ENCODE results near the gene GAN.

The GAN gene, protein sequence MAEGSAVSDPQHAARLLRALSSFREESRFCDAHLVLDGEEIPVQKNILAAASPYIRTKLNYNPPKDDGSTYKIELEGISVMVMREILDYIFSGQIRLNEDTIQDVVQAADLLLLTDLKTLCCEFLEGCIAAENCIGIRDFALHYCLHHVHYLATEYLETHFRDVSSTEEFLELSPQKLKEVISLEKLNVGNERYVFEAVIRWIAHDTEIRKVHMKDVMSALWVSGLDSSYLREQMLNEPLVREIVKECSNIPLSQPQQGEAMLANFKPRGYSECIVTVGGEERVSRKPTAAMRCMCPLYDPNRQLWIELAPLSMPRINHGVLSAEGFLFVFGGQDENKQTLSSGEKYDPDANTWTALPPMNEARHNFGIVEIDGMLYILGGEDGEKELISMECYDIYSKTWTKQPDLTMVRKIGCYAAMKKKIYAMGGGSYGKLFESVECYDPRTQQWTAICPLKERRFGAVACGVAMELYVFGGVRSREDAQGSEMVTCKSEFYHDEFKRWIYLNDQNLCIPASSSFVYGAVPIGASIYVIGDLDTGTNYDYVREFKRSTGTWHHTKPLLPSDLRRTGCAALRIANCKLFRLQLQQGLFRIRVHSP
- total RNA-seq = 43.4 to 54.4 (median 49.2) reads per million in 4 experiments

DNA sequence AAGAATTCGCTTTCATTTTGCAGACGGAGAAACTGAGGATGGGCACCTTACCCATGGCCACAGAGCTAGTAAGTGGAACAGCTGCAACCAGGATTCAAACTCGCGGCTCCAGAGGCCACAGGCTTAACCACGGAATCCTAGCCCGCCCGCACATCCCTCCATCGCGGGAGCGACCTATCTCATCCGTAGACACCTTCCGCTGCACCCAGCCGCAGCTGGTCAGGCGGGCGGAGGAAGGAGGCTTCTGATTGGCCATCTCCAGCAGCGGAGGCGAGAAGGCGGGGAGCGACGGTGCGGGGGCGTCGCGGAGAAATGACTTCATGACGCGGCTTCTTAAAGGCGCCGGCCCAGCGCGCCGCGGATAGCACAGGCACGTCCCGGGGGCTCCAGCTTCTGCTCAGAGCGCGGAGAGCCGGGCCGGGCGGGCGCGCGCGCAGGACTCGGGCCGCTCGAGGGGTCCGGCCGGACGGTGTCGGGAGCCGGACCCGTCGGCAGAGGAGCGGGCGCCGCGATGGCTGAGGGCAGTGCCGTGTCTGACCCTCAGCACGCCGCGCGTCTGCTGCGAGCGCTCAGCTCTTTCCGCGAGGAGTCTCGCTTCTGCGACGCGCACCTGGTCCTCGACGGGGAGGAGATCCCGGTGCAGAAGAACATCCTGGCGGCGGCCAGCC, at the start of gene GAN:
TSS of gene GAN (plus strand) at position 360 of the 668 bp plus-strand sequence. CDS start at position 512, 152 bp downstream.
- DNase-seq = peak; percentile 88

DNA sequence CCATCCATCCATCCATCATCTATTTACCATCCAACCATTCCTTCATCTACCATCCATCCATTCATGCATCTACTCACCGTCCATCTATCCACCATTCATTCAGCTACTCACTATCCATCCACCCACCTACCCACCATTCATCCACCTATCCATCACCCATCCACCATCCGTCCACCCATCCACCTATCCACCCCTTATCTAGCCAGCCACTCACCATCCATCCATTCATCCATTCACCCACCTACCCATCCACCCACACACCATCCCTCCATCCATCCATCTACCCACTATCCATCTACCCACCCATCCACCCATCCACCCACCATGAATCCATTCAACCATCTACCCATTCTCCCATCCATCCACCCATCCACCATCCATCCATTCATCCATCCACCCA, 49.7 kb upstream of the GAN start:
- no peak for DNase-seq

DNA sequence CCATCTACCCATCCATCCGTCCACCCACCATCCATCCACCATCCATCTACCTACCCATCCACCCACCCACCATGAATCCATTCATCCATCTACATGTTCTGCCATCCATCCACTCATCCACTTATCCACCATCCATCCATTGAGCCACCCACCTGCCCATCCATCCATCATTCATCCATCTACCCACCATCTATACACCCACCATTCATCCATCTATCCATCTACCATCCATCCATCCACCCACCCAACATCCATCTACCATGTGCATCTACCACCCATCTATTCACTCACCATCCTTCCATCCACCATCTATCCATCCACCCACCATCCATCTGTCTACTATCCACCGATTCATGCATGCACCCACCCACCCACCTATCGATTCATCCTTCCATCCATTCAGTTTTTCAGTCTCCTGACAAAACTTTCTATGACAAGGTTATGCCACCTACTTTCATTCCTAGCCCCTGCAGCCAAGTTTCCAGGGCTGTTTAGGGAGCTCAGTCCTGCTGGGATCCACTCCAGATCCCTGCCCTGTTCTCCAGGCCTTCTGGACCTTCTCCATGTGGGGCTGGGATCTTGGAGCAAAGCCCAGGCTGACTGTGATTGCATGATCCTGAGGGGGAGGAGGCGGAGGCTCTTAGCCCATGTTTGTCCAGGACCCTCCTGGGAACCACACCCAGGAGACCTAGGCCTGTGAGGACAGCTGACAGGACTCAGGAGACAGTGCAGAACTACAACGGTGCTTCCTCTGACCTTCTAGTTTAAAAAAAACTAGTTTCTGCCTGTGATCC, 48.9 kb upstream of the GAN start:
- no peak for DNase-seq

DNA sequence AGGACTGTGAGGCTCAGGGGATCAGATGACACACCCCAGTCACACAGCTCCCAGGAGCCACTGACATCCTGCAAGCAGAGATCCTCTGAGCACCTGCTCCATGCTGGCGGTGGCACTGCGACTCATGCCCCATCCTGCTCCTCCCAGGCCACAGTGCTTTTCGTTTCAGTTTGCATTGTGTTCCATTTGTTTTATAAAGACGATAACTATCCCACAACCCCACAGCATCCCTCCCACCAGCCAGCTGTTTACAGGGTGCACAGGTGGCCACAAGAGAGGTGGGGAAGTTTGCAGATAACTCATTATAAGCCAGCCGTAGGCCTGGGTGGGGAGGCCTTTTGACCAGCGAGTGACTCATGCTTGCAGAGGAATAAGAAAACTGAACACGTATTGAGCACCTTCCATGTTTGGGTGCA, 48.1 kb upstream of the GAN start:
- no peak for DNase-seq

DNA sequence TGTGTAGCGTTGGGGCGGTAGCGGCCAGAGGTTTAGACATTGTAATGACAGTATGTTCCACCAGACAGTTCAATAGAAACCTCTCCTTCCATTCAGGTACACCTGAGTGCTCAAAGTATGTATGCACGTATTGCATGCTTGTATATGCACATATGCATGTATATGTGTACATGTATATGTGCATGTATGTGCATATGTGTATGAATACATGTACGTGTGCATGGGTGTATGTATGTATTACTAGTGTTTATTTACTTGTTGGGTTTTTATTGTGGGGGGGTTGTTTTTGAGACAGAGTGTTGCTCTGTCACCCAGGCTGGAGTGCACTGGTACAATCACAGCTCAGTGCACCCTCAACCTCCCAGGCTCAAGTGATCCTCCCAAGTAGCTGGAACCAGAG, 46.3 kb upstream of the GAN start:
- no peak for DNase-seq

DNA sequence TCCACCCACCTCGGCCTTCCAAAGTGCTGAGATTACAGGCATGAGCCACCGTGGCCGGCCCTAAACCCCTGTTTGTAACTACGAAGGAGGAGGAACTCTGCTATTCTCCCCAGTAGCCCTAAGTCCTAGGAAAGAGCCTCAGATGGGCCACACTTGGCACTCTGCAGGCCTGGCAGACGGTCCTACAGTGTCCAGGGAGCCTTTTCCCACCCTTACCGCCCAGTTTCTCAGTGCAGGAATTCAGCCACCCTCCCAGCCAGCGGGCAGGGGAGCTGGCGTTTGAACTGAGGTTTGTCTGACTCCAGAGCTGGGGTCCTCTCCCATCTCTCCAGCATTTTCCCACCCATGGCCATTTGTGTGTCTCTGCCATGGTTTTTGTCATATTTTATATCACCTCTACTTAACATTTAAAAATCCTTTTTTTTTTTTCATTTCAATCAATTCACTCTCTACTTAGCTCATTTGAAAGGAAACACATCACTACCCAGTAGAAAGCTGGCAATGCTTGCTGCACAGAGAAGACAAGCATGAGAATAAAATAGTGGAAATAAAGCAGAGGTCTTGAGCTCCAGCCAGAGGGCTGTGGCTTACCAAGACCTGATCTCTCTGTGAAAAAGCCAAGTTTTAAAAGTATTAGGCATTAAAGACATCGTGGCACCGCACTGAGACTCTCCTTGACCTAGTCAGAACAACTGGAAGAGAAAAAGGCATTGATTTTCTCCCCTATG, 41.4 kb upstream of the GAN start:
- DNase-seq = no peak

DNA sequence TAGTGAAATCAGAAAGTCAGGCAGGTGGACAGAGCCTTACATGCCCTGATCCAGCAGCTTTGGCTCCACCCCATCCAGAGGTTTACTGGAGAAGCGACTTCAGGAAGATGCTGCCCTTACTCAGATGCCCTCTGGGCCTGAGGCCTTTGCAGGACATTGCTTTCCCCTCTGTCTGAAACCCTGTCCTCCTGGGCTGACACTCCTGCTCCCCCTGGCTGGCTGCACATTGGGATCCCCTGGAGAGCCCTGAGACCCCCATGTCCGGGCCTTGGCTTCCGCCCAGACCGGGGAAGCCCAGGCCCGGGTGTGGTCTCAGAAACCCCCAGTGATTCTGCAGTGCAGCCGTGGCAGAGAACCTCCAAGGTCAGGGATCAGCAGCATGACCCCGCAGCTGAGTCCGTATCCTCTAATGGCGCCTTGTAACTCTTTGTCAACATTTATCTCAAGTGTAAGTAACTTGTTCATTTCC, 39.7 kb upstream of the GAN start:
- no peak for DNase-seq

DNA sequence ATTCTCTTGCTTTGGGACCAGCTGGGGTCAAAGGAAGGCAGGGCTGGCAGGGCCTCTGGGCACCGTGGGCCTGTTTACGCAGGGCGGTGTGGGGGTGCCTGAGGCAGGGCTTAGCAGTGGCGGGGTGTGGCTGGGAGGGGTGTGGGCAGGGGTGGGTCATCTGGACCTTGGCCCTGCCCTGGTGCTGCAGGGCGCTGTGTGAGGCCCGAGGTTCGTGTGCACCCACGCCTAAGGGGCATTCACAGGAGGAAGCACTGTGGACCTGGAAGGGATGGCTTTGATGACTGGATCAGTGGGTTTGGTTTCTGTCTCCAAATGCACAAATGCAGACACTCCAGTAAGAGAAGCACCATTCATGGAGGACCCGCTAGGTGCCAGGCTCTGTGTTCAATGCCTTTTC, 39.0 kb upstream of the GAN start:
- DNase-seq = no peak

DNA sequence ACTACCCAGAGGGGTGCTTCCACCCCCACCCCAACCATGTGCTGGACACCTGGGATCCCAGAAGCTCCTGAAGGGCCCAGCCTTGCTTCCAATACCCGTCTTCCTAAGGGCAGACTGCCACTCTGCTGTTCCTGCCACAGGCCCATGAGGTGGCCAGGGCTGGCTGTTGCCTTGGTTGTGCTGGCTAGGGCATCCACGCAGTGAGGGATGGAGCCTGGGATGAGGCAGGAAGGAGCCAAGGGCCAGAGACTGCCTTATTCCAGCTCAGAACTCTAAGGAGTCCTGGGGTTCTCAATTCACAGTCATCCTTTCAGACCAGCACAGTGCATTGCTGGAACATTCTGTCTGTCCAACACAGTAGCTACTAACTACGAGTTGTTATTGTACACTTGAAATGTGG, 38.4 kb upstream of the GAN start:
- no peak for DNase-seq

DNA sequence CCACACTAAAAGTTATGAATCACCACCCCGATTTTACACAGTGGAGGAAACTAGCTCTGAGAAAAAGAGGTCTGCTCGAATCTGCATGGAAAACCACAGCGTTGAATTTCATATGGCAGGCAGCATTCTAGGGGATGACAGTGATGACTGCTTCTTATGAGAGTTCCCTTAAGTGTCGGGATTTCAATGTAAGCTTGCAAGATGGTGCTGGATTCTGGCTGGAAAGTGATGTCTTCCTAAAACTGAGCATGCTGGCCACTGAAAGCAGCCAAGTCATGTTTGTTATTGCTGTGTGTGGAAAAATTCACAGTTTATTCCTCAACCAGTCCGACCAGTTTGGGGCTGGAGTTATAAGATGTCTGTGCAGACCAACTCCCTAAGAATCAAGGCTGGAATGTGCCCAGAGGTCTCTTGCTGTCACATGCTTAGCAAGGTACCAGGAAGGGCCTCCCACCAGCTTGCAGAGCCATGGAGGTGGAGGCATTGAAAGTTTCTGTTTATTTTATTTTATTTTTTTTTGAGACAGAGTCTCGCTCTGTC, 37.2 kb upstream of the GAN start:
- DNase-seq = no peak

DNA sequence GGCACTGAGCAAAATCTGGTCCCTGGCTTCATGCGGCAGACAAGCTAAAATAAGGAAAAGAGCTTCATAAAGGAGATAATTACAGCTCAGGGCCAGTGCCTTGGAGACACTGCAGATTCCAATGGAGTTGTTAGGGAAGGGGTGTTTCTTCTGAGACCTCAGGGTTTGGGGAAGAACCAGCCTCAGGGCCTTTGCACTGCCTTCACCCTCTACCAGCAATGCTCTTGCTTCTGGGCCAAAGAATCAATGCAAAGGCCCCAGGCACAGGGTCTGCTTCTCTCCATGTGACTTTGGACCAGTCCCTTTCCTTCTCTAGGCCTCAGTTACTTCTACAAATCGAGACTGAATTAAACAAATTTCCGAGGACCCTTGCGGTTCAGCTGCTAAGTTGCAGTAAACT, 36.2 kb upstream of the GAN start:
- no peak for DNase-seq

DNA sequence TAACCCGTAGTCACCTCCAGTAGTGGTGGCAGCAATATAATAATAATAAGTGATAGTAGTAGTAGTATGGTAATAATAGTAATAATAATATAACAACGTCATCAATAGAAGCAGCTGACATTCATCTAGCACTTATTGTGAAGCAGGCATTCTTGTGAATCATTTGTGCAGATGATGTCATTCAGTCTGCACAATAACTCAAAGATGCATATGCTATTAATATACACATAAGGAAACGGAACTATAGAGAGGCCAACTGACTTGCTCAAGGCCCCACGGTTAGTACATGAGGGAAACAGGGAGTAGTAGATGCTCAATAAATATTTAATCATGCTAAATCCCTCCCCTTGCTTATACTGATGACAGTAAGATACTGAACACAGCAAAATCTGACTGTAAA, 35.4 kb upstream of the GAN start:
- DNase-seq = no peak

DNA sequence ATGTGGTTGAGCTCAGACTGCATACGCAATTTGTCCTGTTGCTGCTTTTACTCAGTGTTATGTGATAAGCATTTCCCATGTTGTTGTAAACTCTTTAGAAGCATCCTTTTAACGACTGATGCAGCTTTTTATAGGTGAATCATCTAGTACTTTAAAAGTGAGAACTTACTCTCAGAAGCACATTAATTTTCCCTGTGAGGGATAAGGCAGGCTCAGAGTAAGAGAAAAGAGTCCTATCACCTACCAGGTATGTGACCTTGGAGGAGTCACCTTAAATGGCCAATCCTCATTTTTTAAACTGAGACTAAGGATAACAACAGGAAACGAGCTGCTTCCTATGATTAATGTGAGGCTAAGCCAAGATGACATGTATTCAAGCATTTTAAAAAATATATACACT, 34.4 kb upstream of the GAN start:
- no peak for DNase-seq

DNA sequence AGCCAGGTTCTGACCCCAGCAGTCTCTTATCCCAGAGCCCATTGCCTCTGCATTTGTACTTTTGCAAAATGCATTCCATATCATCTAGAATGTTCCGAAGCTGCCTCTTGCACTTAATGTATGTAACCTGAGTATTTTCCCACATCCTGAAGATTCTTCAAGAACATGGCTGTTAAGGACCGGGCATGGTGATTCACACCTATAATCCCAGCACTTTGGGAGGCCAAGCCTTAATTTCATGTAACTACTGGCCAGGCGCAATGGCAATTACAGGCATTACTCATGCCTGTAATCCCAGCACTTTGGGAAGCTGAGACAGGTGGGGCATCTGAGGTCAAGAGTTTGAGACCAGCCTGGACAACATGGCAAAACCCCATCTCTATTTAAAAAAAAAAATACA, 31.7 kb upstream of the GAN start:
- no peak for DNase-seq

DNA sequence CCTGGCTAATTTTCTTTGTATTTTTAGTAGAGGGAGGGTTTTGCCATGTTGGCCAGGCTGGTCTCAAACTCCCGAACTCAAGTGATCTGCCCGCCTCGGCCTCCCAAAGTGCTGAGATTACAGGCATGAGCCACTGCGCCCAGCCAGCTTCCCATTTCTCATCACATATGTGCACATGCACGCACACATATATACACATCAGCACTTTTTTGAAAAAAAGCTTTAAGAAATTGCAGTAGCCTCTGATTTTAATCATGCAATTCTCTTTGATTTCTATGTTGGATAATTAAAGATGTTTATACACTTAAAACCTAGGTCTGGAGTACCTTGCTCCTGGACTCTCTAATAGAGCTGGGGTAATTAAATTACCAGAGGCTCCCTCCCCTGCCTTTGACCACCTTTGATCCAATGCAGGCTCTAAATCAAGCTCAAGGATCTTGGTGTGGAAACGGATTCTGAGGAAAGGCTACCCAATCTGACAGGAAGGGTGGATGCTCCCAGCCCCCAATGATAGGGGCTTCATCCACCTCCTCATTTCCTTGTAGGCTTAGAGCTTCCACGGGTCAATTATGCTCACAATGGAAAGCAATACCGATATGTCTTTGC, 29.7 kb upstream of the GAN start:
- DNase-seq = no peak

DNA sequence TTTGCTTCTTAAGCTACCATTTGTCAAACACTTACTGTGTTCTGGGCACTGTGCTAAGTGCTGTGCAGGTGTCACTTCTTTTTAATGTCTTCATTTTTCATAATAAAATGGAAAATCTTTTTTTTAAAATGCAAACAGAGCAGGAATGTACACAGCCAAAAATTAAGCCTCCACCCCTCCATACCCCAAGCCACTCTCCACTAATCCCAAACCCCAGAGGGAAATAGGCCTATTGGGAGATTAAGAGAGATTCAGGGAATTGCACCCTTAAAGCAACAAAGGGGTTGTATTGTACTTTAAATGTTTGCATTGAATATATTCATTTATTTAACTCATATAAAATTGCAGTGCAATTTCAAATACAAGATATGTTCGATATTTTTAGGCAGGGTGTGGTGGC, 28.6 kb upstream of the GAN start:
- no peak for DNase-seq

DNA sequence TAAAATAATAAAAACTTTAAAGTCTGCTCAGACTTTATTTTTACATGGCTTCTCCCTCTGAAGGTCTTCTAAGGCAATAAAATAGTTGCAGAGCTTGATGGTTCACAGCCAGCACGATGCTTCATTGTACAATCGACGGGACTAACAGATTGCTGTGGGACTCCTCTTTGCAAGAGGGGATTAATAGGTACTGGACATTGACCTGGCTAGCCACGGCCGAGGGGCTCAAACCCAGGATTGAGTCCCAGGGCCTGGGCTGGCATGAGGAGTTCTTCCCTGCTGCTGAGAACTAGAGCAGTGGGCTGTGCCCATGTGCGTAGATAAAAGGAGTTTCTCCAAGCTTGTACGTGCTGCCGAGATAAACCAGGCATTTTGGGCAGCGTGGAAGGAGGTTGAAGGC, 23.6 kb upstream of the GAN start:
- DNase-seq = no peak

DNA sequence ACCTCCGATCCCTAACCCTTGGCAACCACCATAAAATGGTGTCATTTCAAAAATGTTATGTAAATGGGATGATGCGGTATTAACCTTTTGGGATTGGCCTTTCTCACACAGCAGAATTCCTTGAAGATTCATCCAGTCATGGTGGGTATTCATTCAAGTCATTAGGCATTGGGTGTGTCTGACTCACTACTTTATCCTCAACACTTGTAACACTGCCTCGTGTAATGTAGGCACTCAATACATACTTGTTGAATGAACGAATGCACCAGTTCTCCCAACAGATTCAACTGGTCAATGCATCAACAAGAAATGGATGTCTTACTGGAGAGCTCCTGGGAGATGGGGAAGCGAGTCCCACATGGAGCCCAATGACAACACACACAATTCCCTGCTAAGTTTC, 21.8 kb upstream of the GAN start:
- DNase-seq = no peak

DNA sequence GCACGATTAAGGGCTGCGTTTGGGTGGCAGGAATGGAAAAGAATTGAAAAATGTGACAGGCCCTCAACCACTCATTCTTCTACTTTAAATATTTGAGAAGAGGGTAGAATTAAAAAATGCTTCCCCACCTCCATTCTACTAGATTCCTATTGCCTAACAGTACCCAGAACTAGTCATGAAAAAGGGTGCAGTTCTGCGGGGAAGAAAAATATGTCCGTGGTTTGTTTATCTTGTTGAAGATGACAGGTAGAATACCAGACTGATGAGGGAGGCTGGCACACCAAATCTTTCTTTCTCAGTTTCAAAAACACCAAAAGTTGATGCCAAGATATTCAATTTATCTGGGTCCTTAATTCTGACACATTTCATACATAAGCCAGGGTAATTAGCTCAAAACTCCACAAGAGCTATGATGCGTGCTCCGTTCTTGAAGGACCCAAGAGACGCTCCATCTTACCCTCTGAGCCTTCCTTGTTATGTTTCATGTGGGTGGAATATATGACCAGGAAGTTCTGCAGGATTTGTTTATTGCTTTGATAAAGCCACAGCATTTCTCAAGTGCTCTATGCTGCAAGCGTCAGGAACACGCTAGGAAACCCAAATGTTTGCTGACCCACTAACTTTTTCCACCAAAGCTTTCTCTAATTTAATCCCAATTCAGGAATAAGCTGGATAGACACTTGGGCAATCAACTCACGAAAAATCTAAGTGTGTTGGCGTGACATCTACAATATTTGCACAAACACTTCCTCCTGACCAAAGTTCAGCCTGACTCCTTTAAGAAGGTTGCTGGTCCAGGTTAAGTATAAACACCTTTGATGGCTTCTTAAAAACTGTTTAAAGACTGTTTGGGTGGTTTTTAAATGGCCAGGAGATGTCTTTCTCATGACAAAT, 20.6 kb upstream of the GAN start:
- DNase-seq = no peak

DNA sequence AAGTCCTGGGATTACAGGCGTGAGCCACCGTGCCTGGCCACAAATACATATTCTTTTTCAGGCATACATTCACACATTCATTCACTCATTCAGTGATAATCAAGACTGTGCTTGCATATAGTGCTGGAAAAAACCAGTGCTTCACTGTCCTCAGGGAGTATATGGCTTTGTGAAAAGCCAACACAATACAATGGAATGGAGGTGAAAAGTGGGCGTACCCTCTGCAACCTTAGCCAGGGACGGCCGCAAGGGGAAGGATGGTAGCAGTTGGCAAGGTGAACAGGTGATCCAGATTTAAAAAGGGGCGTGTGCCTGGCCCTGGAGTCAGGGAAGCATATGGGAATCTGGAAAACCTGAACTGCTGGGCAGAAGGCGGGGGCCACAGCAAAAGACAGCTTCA, 18.1 kb upstream of the GAN start:
- DNase-seq = no peak

DNA sequence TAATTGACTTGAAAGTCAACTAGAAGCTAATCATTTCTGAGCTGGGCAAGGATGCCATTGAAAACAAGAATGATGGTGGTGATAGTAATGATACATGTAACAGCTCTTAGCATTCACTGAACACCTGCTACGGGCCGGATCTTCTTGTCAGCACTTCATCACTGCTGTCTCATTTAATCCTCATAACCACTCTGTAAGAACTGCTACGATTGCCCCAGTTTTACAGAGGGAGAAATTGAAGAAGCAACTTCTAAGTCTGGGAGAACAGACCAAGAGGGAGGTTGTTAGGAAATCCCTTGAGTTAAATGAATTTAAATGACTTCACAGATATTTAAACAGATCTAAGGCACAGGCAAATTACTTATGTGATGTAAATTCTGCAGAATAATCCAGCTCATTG, 7.0 kb upstream of the GAN start:
- DNase-seq = no peak
